Activated CD4-positive, alpha-beta T cell treated with anti-CD3 and anti-CD28 coated beads for 1 hour (primary cell): ENCODE data around the gene FAM89B.
A peak's percentile ranks its signal among the peaks of the same experiment; 100 is the strongest.

Experiments
- DNase-seq: peaks from one replicate; pipeline ENCODE4 v3.0.0-alpha.2; 2020

FAM89B gene

DNA sequence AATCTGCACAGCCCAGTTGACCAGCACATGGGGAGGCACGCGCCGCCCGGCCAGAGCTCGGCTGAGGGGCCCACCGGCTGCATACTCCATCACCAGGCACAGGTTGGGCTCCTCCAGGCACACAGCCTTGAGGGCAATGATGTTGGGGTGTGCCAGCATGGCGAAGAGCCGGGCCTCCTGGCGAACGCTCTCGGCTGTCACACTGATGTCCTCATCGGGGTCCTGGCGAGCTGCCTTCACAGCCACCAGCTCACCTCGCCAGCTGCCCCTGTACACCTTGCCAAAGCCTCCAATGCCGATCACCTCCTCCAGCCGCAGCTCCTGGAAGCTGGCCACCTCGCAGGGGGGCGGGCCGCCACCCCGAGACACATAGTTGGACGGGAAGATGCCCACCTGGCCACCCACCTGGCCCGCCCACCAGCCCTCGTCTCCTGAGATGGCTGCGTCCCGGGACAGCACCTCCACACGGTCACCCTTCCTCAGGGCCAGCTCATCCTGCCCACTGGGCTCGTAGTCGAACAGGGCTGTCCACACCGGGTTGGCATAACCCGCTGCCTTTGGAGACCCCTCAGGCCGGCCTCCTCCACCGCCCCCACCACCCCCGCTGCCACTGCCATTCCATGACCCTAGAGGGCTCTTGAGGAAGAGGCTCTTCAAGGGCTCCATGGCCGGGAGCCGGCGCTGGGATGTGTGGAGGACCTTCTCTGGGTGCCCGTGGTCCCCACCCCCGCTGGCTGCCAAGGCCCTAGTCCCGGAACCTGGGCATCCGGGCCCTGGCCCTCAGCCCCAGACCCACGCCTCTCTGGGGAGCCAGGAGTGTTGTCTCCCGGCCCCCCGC is 41.0 kb downstream of the FAM89B start:
- DNase-seq, result no peak

DNA sequence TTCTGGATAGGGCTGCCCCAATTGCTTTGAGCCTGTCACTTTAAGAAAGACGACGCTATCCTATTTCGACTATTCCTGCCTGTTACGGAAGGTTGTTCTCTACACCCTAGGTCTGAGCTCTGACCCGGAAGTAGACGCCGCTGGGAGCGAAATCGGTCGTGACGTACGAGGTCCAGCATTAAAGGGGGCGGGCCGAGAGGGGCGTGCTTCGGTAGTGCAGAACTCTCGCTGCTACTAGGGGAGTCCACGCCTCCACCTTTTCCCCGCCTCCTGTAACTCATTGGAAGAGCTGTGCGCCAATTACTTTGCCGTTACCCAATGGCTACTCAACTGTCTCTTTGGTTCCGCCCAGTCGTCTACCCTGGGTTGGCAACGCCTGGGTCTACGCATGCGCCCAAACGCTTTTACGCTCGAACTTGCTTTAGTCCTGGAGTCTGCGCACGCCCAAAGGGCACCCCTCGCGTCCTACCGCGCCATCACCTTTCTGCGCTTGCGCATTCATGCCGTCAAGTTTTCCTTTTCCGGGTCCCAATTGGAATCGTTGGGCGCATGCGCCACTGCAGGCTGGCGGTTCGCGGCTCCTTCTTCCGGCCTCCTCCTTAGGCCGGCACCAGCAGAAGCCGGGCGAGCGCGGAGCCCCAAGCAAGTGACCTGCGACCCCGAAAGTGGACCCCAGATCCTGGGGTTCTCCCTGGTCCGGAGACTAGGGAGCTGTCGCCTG is 43.1 kb downstream of the FAM89B start, which contains the start of gene PCNX3:
Gene PCNX3 (plus strand): TSS at position 548 of the 721 bp plus-strand sequence. CDS start 536 bp downstream, outside the sequence.
- peak; percentile 100 for DNase-seq

DNA sequence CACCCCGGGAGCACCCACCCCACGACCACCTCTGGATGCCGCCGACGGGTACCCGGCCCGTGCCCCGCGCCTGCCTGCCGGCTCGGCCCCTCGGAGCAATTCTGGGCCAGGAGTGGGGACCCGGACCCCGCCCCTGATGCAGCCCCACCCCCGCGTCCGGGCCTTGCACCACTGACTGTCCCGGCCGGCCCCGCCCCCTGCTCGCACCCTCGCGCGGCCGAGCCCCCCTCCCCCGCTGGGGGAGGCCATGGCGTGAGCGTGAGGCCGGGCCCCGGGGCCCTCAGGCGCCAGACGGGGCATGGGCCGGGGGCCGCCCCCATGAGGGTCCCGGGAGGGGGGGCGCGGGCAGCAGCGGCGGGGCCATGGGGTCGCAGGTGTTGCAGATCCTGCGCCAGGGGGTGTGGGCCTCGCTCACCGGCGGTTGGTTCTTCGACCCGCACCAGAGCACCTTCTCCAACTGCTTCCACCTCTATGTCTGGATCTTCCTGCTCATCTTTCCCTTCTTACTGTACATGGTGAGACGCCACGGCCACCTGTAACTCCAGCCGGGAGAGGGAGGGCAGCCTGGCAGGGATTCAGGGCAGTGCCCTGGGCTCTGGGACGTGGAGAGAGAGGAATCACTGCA is 43.7 kb downstream of the FAM89B start:
- DNase-seq, result no peak

DNA sequence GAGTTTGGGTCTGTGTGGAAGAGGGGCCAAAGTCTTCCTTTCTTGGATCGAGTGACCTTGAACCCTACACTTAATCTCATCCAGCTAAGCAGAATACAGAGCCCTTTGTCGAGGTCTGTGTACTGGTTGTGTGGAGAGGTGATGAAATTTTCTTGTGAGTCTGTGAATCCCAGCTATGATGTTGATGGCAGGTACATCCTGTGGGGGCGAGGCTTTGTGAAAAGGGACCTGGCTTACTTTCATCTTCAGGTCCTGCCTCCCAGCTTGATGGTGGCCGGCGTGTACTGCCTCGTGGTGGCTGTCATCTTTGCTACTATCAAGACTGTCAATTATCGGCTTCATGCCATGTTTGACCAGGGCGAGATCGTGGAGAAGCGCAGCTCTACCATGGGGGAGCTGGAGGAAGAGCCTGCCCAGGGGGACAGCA is 44.2 kb downstream of the FAM89B start:
- DNase-seq, result no peak

DNA sequence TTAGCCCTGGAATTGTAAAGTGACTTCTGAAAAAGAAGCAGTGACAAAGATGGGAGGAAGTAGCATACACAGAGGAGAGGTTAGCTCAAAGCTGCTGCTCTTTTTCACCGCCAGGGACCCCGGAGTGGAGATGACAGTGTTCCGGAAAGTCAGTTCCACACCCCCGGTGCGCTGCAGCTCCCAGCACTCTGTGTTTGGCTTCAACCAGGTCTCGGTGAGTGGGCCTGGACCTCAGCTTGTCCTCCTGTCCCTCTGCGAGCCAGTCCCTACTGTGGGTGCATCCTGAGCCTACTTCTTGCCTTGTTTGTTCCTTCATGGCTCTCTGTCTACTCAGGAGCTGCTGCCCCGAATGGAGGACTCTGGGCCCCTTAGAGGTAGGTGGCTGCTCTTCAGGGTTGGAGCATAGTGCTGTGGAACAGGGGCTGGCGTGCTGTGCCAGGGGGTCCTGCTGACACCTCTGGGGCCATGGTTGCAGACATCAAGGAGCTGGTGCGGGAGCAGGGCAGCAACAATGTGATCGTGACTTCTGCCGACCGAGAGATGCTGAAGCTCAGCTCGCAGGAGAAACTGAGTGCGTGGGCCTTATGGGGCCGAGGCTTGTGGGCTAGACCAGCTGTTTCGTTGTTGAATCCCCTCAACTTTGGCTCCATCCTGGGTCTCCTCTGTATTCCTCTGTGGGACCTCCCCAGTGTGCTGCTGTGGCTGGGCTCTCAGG is 45.0 kb downstream of the FAM89B start:
- no peak for DNase-seq

DNA sequence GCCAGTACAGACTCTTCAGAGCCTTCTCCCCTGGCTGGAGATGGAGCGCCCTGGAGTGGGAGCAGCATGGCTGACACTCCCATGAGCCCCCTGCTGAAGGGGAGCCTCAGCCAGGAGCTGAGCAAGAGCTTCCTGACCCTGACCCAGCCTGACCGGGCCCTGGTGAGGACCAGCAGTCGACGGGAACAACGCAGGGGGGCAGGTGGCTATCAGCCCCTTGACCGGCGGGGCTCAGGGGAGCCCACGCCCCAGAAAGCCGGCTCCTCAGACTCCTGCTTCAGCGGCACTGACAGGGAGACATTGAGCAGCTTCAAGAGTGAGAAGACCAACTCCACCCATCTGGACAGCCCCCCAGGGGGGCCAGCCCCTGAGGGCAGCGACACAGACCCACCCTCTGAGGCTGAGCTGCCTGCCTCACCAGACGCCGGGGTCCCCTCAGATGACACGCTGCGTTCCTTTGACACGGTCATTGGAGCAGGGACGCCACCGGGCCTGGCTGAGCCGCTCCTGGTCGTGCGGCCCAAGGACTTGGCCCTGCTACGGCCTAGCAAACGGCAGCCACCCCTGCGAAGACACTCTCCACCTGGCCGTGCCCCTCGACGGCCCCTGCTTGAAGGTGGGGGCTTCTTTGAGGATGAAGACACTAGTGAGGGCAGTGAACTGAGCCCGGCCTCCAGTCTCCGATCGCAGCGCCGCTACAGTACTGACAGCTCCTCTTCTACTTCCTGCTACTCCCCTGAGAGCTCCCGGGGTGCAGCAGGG is 45.8 kb downstream of the FAM89B start:
- DNase-seq, result no peak

DNA sequence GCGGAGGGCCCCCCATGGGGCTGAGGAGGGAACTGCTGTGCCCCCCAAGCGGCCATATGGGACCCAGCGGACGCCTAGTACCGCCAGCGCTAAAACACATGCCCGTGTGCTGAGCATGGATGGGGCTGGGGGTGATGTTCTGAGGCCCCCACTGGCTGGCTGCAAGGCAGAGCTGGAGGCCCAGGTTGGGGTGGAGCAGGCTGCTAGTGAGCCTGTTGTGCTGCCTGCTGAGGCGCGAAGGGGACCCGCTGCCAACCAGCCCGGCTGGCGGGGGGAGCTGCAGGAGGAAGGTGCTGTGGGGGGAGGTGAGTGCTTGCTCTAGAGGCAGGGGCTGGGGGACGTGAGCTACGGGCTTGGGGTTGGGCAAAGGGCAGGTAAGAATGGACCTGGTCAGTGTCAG is 46.4 kb downstream of the FAM89B start:
- no peak for DNase-seq

DNA sequence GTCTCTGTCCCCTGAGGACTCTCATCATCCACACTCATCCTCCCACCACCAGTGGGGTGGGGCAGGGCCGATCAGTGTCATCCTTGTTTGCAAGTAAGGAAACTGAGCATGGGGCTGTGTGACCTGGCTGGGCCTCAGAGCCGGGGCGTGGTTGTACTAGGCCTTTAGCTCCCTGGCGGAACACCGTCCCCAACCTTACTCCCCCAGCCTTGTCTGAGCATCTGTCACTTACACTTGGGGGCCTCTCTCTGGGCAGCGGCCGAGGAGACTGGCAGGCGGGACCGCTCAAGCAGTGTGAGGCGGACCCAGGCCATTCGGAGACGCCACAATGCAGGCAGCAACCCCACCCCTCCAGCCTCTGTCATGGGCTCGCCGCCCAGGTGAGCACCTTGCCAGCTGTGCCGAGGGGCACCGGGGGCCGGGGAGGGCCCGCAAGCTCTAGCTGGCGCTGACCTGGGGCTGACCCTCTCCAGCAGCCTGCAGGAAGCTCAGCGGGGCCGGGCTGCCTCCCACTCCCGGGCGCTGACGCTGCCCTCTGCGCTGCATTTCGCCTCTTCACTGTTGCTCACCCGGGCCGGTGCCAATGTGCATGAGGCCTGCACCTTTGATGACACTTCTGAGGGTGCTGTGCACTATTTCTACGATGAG is 47.1 kb downstream of the FAM89B start:
- DNase-seq, result no peak

DNA sequence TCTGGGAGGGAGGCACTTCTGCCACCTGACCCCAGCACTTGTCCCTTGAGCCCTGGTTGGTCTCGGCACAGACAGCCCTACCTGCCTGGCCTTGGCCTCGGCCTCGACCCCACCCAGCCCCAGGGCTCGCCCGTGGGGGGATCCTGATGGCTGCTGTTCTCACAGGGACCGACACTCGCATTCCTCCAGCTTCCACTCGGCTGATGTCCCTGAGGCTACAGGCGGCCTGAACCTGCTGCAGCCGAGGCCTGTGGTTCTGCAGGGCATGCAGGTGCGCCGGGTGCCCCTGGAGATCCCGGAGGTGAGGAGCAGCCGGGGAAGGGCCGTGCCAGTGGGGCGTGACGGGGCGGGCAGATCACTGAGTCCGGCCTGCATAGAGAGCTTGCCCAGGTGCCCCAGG is 48.3 kb downstream of the FAM89B start:
- DNase-seq, result no peak

DNA sequence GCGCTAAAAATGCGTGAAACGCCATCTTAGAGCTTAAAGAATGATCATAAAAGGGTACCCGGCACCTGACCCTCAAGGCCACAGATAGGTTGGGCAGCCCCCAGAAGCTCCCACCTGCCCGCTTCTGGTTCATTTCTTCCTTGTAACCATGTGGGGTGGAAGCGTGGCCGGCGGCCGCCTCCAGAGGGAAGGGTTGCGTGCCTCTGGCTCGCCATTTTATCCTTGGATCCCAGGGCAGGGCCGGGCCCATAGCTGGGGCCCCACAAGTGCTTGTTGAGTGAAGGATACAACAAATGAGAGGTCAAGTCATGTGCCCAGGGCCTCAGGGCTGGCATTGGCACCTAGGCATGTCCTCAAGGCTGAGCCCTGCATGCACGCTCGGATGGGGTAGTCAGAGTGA is 49.1 kb downstream of the FAM89B start:
- no peak for DNase-seq

DNA sequence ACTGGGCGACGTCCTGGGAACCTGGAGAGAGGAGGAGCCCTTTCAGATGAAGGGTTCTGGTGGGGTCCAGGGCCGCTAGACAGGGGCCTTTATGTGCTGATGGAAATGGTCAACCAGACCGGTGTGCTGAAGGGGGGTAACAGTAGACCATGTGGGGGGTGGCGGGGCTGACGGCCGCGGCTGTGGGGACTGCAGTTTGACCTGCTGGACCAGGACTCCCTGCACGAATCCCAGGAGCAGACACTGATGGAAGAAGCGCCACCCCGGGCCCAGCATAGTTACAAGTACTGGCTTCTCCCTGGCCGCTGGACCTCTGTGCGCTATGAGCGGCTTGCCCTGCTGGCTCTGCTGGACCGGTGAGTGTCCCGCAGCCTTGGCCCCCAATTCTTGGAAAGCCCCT is 49.7 kb downstream of the FAM89B start:
- no peak for DNase-seq

DNA sequence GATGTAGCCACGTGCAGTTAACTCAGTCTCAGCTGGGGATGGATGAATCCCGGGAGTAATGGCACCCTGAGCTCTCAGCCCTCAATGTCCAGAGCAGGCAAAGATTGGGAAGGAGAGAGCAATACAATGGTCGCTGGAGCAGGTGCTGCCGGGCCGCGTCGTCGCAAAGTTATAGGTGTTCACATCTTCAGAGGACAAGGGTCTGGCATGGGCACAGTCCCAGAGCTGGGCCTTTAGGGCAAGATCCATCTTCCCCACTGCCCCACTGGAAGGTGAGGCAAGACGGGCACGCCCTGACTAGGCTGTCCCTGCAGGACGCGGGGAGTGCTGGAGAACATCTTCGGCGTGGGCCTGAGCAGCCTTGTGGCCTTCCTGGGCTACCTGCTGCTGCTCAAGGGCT is 50.8 kb downstream of the FAM89B start:
- DNase-seq, result no peak
